GM06990 (cell line): ENCODE results near the gene CTAGE8.
"Not testable (repeated sequence)": the region's sequence is repeated elsewhere in the genome, so short reads cannot be mapped to it uniquely, and the experiment has no call there.

Experiments used
- DNase-seq: peaks from one replicate; pipeline ENCODE4 v3.0.0-alpha.2; 2011; ENCODE audit not compliant: insufficient read length; ENCODE audit errors: extremely low read depth
- H3K27me3 ChIP-seq: replicated peaks from 2 replicates; pipeline ENCODE4 v1.6.0; 2011; ENCODE audit warnings: low read length; ENCODE audit not compliant: control insufficient read depth, insufficient read depth
- H3K36me3 ChIP-seq: 2 replicates; pipeline ENCODE4 v1.5.1; 2011; ENCODE audit warnings: low read length; ENCODE audit not compliant: control insufficient read depth, insufficient read depth
- H3K4me3 ChIP-seq: replicated peaks from 2 replicates; pipeline ENCODE4 v1.5.1; 2011; ENCODE audit warnings: low read depth, mild to moderate bottlenecking, control low read depth, low read length
- CTCF ChIP-seq: IDR thresholded peaks from 2 replicates; pipeline ENCODE4 v1.5.1; 2011; ENCODE audit warnings: low read length, control low read depth, mild to moderate bottlenecking, inconsistent platforms; ENCODE audit not compliant: insufficient read depth, poor library complexity, severe bottlenecking

Gene CTAGE8

DNA sequence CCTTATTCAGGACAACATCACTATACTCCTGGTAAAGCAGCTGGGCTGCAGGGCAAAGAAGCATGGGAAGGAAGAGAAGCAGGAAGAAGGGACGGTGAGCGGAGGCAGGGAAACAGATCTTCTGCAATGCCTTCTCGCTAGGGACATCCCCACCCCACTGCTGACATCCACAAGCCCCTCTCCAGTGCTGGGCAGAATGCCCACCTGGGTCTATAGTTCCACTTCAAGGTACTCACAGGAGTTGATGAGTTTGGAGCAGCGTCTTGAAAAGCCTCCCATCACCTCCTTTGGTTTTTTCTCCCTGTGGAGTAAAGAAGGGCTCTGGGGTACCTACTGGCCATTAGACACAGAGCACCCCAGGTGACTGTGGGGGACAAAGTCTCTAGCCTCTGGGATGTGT is 13.4 kb upstream of the CTAGE8 start:
- H3K27me3 ChIP-seq, H3K4me3 ChIP-seq, H3K36me3 ChIP-seq, DNase-seq: not testable (repeated sequence)

DNA sequence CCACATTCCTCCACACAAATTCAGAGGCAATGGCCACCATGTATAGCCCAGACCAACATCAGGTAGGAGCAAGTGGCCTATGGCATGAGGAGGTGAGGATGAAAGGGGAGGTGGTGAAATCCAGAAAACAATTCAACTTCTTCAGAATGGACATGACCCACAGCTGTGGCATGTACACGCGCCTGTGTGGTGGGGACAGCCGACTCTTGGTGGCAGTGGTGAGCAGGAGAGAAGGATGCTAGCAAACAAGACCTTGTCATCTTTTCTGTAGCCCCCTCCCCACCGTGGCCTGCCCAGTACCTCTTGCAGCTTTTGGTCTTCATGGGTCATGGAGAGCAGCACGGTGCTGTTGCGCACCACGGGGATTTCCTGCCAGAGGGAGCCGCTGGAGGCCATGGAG is 12.9 kb upstream of the CTAGE8 start:
- not testable (repeated sequence) for H3K36me3 ChIP-seq, H3K27me3 ChIP-seq, H3K4me3 ChIP-seq, DNase-seq

GRCh38 chr7:144280010-144280409 is 10.9 kb upstream of the CTAGE8 start:
- DNase-seq, H3K36me3 ChIP-seq, H3K27me3 ChIP-seq, H3K4me3 ChIP-seq: not testable (repeated sequence)

DNA sequence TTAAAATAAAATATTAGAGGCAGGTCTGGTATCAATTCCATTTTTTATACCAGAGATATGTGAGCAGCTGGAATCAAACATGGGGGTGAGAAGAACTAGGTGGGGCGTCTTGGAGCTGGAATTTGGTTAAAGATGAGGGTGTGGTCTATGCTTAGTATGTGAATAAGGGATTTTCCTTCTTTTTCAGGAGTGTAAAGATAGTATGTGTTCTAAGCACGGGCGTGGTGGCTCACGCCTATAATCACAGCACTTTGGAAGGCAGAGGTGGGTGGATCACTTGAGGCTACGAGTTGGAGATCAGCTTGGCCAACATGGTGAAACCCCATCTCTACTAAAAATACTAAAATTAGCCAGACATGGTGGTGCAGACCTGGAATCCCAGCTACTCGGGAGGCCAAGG is 6.2 kb upstream of the CTAGE8 start:
- not testable (repeated sequence) for DNase-seq, H3K4me3 ChIP-seq, H3K36me3 ChIP-seq, H3K27me3 ChIP-seq

DNA sequence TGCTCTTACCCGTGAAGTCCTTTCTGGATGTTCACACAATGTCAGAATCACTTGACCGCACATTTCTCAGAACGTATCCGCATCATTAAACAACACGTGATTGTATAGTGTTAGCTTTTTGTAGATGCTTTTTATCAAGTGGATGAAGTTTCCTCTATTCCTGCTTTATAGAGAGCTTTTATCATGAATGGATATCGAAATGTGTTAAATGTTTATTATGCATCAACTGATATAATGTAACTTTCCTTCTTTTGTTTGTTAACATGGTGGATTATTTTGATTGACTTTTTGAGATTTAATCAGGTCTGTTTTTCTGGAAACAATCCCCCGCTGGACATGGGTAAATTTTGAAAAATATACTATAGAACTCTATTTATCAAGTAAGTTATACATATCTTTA is 4.4 kb downstream of the CTAGE8 start, which contains the start of gene OR2A7:
OR2A7 (minus strand) TSS at position 101 of the 400 bp plus-strand sequence. CDS start 5,164 bp downstream, outside the sequence.
- not testable (repeated sequence) for DNase-seq, H3K36me3 ChIP-seq, H3K27me3 ChIP-seq, H3K4me3 ChIP-seq

GRCh38 chr7:144262128-144262527 is 7.0 kb downstream of the CTAGE8 start:
- H3K27me3 ChIP-seq, H3K4me3 ChIP-seq, H3K36me3 ChIP-seq, DNase-seq: not testable (repeated sequence)

GRCh38 chr7:144259067-144259466 is 10.0 kb downstream of the CTAGE8 start:
- not testable (repeated sequence) for H3K36me3 ChIP-seq, H3K27me3 ChIP-seq, DNase-seq, H3K4me3 ChIP-seq

GRCh38 chr7:144256112-144256511 is 13.0 kb downstream of the CTAGE8 start:
- no peak for TF ChIP-seq CTCF
- H3K27me3 ChIP-seq: no peaks in the 10 kb centered on the region; the same call in 1 of the 2 replicates
- no peak for DNase-seq

GRCh38 chr7:144255471-144255897 is 13.6 kb downstream of the CTAGE8 start:
- Histone ChIP-seq H3K36me3 (no peaks in the 10 kb centered on the region), H3K27me3 (no peaks in the 10 kb centered on the region; the same call in 1 of the 2 replicates), H3K4me3 (no peak overlapping the region)
- TF ChIP-seq CTCF: no peak
- no peak for DNase-seq

More at GRCh38 chr7:144256112-144256511, 13.0 kb downstream of the CTAGE8 start:
- Histone ChIP-seq H3K36me3 (no peaks in the 10 kb centered on the region), H3K4me3 (no peak overlapping the region)

- H3K36me3 ChIP-seq, H3K27me3 ChIP-seq, H3K4me3 ChIP-seq, DNase-seq: not testable (repeated sequence)
Measured at GRCh38 chr7:144252307-144252706, 16.8 kb downstream of the CTAGE8 start.

- not testable (repeated sequence) for H3K27me3 ChIP-seq, DNase-seq, H3K36me3 ChIP-seq, H3K4me3 ChIP-seq
Measured at GRCh38 chr7:144247674-144248330, 21.3 kb downstream of the CTAGE8 start.

DNA sequence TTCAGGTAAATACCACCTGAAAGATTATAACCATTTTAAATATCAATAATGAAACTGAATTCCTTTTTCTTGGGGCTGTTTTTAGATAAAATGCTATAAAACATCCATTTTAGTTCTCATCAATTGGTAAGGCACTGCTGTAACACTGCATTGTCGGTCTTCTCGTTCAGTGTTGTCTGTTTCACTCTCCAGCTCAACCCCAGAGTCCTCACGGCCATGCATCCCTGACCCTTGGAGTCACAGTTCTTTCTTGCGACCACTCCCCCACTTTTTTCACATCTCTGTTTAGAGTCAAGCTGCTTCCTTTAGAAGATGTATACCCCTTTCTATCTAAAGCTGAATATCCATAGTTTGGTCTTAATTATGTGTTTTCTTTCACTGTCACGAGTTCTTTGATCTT is 22.1 kb downstream of the CTAGE8 start:
- H3K27me3 ChIP-seq, DNase-seq, H3K4me3 ChIP-seq, H3K36me3 ChIP-seq: not testable (repeated sequence)

GRCh38 chr7:144245372-144245771 is 23.7 kb downstream of the CTAGE8 start:
- DNase-seq, H3K4me3 ChIP-seq, H3K36me3 ChIP-seq, H3K27me3 ChIP-seq: not testable (repeated sequence)
